ENCODE data around the gene TAF10. TPM values are rescaled to one million over a fixed set of nuclear protein-coding genes. Genes with fewer than 3 reads are reported as not detected.

TAF10 gene
- total RNA-seq, 1 donor from 2014 or later: 76.0 TPM

DNA sequence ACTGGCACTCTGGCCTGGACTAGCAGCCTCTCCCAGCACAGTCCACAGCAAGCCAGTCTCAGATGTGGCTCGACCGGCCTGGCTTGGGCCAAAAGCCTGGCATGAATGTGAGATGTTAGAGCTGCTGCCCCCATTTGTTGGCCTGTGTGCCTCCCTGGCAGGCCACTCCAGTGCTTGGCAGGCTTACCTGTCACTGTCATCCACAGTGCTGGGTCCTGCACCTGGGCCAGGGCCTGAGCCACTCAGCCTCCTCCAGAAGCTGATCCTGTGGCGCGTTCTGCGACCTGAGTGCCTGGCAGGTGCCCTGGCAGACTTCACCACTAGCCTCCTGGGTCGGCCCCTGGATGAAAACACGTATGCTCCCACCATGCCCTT, 44.7 kb downstream of the TAF10 start:
- peaks cover 0 to 6% of the 10 kb centered on the region in 2 donors for H3K36me3 ChIP-seq

GRCh38 chr11:6566704-6567370, 45.2 kb downstream of the TAF10 start:
- Histone ChIP-seq H3K9me3 (no peaks in the 10 kb centered on the region), H3K4me3 (no peak overlapping the region), H3K36me3 (peaks cover 0 to 6% of the 10 kb centered on the region in 2 donors), H3K27me3 (no peaks in the 10 kb centered on the region), H3K27ac (no peak overlapping the region), H3K4me1 (peaks cover 0 to 4% of the 10 kb centered on the region in 2 donors)
- DNase-seq (ENCODE audit: low spot score in 2 of 2): no peak
- intact Hi-C loops (cut with DNase I): no loop called here
- TF ChIP-seq, protein P1, sequence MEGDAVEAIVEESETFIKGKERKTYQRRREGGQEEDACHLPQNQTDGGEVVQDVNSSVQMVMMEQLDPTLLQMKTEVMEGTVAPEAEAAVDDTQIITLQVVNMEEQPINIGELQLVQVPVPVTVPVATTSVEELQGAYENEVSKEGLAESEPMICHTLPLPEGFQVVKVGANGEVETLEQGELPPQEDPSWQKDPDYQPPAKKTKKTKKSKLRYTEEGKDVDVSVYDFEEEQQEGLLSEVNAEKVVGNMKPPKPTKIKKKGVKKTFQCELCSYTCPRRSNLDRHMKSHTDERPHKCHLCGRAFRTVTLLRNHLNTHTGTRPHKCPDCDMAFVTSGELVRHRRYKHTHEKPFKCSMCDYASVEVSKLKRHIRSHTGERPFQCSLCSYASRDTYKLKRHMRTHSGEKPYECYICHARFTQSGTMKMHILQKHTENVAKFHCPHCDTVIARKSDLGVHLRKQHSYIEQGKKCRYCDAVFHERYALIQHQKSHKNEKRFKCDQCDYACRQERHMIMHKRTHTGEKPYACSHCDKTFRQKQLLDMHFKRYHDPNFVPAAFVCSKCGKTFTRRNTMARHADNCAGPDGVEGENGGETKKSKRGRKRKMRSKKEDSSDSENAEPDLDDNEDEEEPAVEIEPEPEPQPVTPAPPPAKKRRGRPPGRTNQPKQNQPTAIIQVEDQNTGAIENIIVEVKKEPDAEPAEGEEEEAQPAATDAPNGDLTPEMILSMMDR (IDR thresholded peaks at IDR 0.05): no peak

More for the DNA sequence above, 44.7 kb downstream of the TAF10 start:
- Histone ChIP-seq H3K9me3 (no peaks in the 10 kb centered on the region), H3K4me1 (peaks cover 0 to 7% of the 10 kb centered on the region in 2 donors), H3K4me3 (no peak overlapping the region), H3K27ac (no peak overlapping the region), H3K27me3 (no peaks in the 10 kb centered on the region)
- intact Hi-C loops (cut with DNase I): no loop called here
- TF ChIP-seq, protein P1 (IDR thresholded peaks at IDR 0.05): no peak
- DNase-seq (ENCODE audit: low spot score in 2 of 2): no peak

DNA sequence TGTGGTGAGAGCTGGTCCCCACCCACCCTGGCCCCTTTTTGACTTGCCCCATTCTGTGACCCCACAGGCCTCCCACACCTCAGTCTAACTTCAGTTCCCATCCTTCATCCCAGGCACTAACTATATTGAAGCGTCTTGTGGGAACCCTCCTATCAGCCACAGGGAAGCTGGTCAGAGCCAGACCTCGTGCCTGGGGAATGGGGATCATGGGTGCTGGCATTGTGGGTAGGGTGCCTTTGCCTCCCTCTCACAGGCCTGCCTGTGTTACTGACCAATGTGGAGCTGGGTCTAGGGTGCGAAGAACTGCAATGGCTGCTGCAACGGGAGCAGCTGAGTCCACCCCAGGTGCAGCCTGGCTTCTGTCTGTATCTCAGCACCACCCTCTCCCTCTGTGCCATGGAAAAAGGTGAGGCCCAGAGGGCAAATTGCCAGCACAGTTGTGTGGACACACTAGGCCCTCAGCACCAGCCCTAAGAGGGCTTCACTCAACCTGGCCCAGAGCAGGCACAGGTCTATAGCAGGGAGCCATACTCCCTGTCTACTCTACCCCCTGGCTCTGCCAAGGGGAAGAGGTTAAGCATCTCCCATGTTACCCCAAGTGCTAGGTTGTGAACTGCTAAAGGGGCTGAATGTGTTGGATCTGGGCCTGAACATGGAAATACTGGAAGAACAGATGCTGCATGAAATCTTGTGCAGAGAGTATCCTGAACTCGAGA, 45.9 kb downstream of the TAF10 start:
- H3K36me3 ChIP-seq: peaks cover 0 to 6% of the 10 kb centered on the region in 2 donors
- DNase-seq (ENCODE audit: low spot score in 2 of 2): no peak

DNA sequence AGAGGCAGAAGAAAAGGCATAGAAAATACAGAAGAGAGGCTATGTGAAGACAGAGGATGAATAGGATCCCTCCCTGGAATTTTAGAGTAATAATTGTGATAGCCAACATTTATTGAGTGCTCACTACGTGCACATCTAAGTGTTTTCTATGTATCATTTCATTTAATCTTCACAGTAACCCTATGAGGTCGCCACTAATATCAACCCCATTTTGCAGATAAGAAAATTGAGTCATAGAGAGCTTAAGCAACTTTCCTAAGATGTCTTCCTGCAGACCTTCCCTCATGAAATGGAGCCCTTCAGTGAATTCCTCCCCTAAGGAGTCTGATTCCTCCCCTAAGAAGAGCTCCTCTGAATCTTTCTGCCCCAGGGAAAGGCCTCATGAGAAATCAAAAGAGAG, 46.7 kb downstream of the TAF10 start:
- no peak for DNase-seq (ENCODE audit: low spot score in 2 of 2)
- Histone ChIP-seq H3K27ac (no peak overlapping the region), H3K4me3 (no peak overlapping the region), H3K27me3 (no peaks in the 10 kb centered on the region), H3K4me1 (no peaks in the 10 kb centered on the region), H3K9me3 (no peaks in the 10 kb centered on the region), H3K36me3 (peaks cover 0 to 6% of the 10 kb centered on the region in 2 donors)
- intact Hi-C loops (cut with DNase I): no loop called here
- TF ChIP-seq, protein P1 (IDR thresholded peaks at IDR 0.05): no peak

More for the DNA sequence above, 45.9 kb downstream of the TAF10 start:
- Histone ChIP-seq H3K27ac (no peak overlapping the region), H3K4me3 (no peak overlapping the region), H3K4me1 (no peaks in the 10 kb centered on the region), H3K9me3 (no peaks in the 10 kb centered on the region), H3K27me3 (no peaks in the 10 kb centered on the region)
- intact Hi-C loops (cut with DNase I): no loop called here
- TF ChIP-seq, protein P1 (IDR thresholded peaks at IDR 0.05): no peak

GRCh38 chr11:6563667-6564066, 48.3 kb downstream of the TAF10 start:
- intact Hi-C loops (cut with DNase I): no loop called here
- Histone ChIP-seq H3K4me3 (no peak overlapping the region), H3K36me3 (peaks cover 0 to 6% of the 10 kb centered on the region in 2 donors), H3K27me3 (no peaks in the 10 kb centered on the region), H3K4me1 (no peaks in the 10 kb centered on the region), H3K9me3 (no peaks in the 10 kb centered on the region), H3K27ac (no peak overlapping the region)
- DNase-seq (ENCODE audit: low spot score in 2 of 2): no peak
- TF ChIP-seq, protein P1 (IDR thresholded peaks at IDR 0.05): no peak
